ENCODE results near the gene NFYB. TPM values are rescaled to one million over a fixed set of nuclear protein-coding genes. Genes with fewer than 3 reads are reported as not detected.

NFYB gene
- total RNA-seq, 1 experiment from 2014 or later = 36.7 TPM

DNA sequence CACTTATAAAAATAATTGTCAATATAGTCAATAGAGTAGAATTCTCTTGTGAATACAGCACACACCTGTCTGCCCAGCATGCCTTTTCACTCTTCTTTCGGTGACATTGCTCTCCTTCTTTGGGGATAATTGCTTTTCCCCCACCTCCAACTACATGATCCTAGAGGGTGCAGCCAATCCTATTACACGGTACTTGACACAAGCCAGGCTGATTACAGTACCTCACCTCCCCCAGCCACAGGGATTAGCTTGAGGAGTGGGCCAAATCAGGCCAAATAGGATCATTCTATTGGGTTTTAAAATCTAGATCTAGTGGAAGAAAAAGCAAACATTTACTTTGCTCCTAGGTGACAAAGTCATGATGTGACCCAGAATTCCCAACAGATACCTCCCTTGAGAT, 16.8 kb upstream of the NFYB start:
- Histone ChIP-seq H2AFZ (no peak overlapping the region; the same call in 1 of the 2 replicates), H3K4me1 (replicated peaks; ENCODE audit: insufficient read depth) (peaks cover 14% of the 10 kb centered on the region), H3K79me2 (ENCODE audit: low read depth) (no peaks in the 10 kb centered on the region), H3F3A (ENCODE audit: insufficient read depth, low read depth) (peaks cover 6% of the 10 kb centered on the region; the same call in 1 of the 2 replicates), H3K36me3 (ENCODE audit: low read depth) (no peaks in the 10 kb centered on the region), H3K9me2 (ENCODE audit: insufficient read depth) (no peaks in the 10 kb centered on the region), H3K27ac (peak overlapping the region; percentile 14; the same call in 1 of the 2 replicates), H3K4me3 (no peak overlapping the region), H3K9me3 (ENCODE audit: insufficient read depth, low read depth) (no peaks in the 10 kb centered on the region), H3K4me2 (peak overlapping the region; percentile 23; the same call in 1 of the 2 replicates), H3K27me3 (ENCODE audit: insufficient read depth, low read depth) (no peaks in the 10 kb centered on the region), H4K20me1 (ENCODE audit: insufficient read depth) (no peaks in the 10 kb centered on the region)
- no TSS peak for BruUV-seq (replicated peaks)
- intact Hi-C loops (cut with micrococcal nuclease; ENCODE audit: unreplicated experiment) = no loop called here
- no peak for DNase-seq
- ChIA-PET POLR2A (ENCODE audit: unreplicated experiment) (interaction anchor here (0.7 kb wide), 1 partner anchor 66 kb away, joined by 5 read pairs; no protein-coding TSS in a partner anchor), CTCF (no interaction called here)
- no peak for TF ChIP-seq EZH2 (IDR thresholded peaks at IDR 0.05; ENCODE audit: low read depth)
- TF ChIP-seq, protein P1, sequence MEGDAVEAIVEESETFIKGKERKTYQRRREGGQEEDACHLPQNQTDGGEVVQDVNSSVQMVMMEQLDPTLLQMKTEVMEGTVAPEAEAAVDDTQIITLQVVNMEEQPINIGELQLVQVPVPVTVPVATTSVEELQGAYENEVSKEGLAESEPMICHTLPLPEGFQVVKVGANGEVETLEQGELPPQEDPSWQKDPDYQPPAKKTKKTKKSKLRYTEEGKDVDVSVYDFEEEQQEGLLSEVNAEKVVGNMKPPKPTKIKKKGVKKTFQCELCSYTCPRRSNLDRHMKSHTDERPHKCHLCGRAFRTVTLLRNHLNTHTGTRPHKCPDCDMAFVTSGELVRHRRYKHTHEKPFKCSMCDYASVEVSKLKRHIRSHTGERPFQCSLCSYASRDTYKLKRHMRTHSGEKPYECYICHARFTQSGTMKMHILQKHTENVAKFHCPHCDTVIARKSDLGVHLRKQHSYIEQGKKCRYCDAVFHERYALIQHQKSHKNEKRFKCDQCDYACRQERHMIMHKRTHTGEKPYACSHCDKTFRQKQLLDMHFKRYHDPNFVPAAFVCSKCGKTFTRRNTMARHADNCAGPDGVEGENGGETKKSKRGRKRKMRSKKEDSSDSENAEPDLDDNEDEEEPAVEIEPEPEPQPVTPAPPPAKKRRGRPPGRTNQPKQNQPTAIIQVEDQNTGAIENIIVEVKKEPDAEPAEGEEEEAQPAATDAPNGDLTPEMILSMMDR (conservative IDR thresholded peaks at IDR 0.05) = no peak

DNA sequence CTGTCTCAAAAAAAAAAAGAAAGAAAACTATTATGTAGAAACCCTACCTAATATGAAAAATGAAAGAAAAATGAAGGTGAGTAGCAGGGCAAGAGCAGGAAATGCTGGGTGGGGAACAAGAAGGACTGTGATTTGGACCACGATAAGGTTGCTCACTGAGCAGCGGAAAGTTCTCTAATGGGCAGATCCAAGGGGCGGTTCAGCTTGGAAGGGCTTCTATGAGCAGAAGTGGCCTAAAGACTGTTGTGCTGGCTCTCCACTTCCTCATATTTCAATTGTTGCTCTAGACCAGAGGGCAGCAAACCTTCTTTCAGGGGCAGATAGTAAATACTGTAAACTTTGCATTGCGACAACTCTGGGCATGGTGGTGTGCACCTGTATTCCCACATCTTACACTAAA, 16.3 kb upstream of the NFYB start:
- ChIA-PET CTCF (no interaction called here), POLR2A (ENCODE audit: unreplicated experiment) (no interaction called here)
- intact Hi-C loops (cut with micrococcal nuclease; ENCODE audit: unreplicated experiment) = no loop called here
- no peaks in the 10 kb centered on the region for H3K9me3 ChIP-seq (ENCODE audit: insufficient read depth, low read depth)
- no TSS peak for BruUV-seq (replicated peaks)
- H3K4me3 ChIP-seq = no peak overlapping the region
- TF ChIP-seq, protein P1 (conservative IDR thresholded peaks at IDR 0.05) = no peak
- no peak for TF ChIP-seq EZH2 (IDR thresholded peaks at IDR 0.05; ENCODE audit: low read depth)
- peak; percentile 29 to 70 for DNase-seq
- no peaks in the 10 kb centered on the region for H3K79me2 ChIP-seq (ENCODE audit: low read depth)
- H4K20me1 ChIP-seq (ENCODE audit: insufficient read depth) = no peaks in the 10 kb centered on the region
- peak overlapping the region; percentile 14; the same call in 1 of the 2 replicates for H3K27ac ChIP-seq
- H3K9me2 ChIP-seq (ENCODE audit: insufficient read depth) = no peaks in the 10 kb centered on the region
- peaks cover 6% of the 10 kb centered on the region; the same call in 1 of the 2 replicates for H3F3A ChIP-seq (ENCODE audit: insufficient read depth, low read depth)
- H3K4me1 ChIP-seq (replicated peaks; ENCODE audit: insufficient read depth) = peaks cover 14% of the 10 kb centered on the region
- no peaks in the 10 kb centered on the region for H3K27me3 ChIP-seq (ENCODE audit: insufficient read depth, low read depth)
- H3K36me3 ChIP-seq (ENCODE audit: low read depth) = no peaks in the 10 kb centered on the region
- peak overlapping the region; percentile 23; the same call in 1 of the 2 replicates for H3K4me2 ChIP-seq
- no peak overlapping the region for H2AFZ ChIP-seq

GRCh38 chr12:104152685-104153241, 14.8 kb upstream of the NFYB start:
- ChIA-PET CTCF (no interaction called here), POLR2A (ENCODE audit: unreplicated experiment) (interaction anchor here (0.6 kb wide), 1 partner anchor 1071 kb away, joined by 7 read pairs; no protein-coding TSS in a partner anchor)
- Histone ChIP-seq H3K4me3 (no peak overlapping the region), H3F3A (ENCODE audit: insufficient read depth, low read depth) (peaks cover 6% of the 10 kb centered on the region; the same call in 1 of the 2 replicates), H2AFZ (no peak overlapping the region), H3K27me3 (ENCODE audit: insufficient read depth, low read depth) (no peaks in the 10 kb centered on the region), H3K9me3 (ENCODE audit: insufficient read depth, low read depth) (no peaks in the 10 kb centered on the region), H3K4me1 (replicated peaks; ENCODE audit: insufficient read depth) (peaks cover 14% of the 10 kb centered on the region), H3K9me2 (ENCODE audit: insufficient read depth) (no peaks in the 10 kb centered on the region), H3K79me2 (ENCODE audit: low read depth) (no peaks in the 10 kb centered on the region), H3K4me2 (no peak overlapping the region), H4K20me1 (ENCODE audit: insufficient read depth) (no peaks in the 10 kb centered on the region), H3K36me3 (ENCODE audit: low read depth) (no peaks in the 10 kb centered on the region), H3K27ac (no peak overlapping the region)
- no peak for TF ChIP-seq EZH2 (IDR thresholded peaks at IDR 0.05; ENCODE audit: low read depth)
- TF ChIP-seq, protein P1 (conservative IDR thresholded peaks at IDR 0.05) = no peak
- intact Hi-C loops (cut with micrococcal nuclease; ENCODE audit: unreplicated experiment) = no loop called here
- DNase-seq = no peak
- BruUV-seq (replicated peaks) = no TSS peak

Measured in PC-9 (cell line).